GM23338 (cell line): Measurements from ENCODE around the gene KCNJ18.
"Not testable (repeated sequence)": the region's sequence is repeated elsewhere in the genome, so short reads cannot be mapped to it uniquely, and the experiment has no call there.

Experiments used
- CTCF ChIP-seq, 2 experiments: fragments of 200-600 bp in 1 of 2; sonication (generic) in 1 of 2; conservative IDR thresholded peaks; 2 replicates each; pipeline versions ENCODE4 v1.5.1 to v1.6.1; 2016 to 2017; ENCODE audit warnings: antibody characterized with exemption in 2 of 2, low read depth in 2 of 2, mild to moderate bottlenecking in 2 of 2, moderate library complexity in 1 of 2
- EZH2 ChIP-seq: fragments of 200-600 bp; sonication (generic); IDR thresholded peaks from one replicate; pipeline ENCODE4 v1.8.0; 2017; ENCODE audit warnings: antibody characterized with exemption, mild to moderate bottlenecking, low read depth; ENCODE audit not compliant: unreplicated experiment
- EZH2phosphoT487 ChIP-seq: fragments of 200-600 bp; sonication (generic); IDR thresholded peaks from one replicate; pipeline ENCODE4 v1.8.1; 2018; ENCODE audit warnings: antibody characterized with exemption; ENCODE audit not compliant: unreplicated experiment
- JUNB ChIP-seq: IDR thresholded peaks from one replicate; pipeline ENCODE4 v1.6.1; 2016; ENCODE audit warnings: antibody characterized with exemption; ENCODE audit not compliant: unreplicated experiment
- POLR2AphosphoS5 ChIP-seq: IDR thresholded peaks from 2 replicates; pipeline ENCODE4 v1.6.1; 2016; ENCODE audit warnings: antibody characterized with exemption, low read depth
- REST ChIP-seq: IDR thresholded peaks from one replicate; pipeline ENCODE4 v1.6.1; 2018; ENCODE audit warnings: antibody characterized with exemption; ENCODE audit not compliant: unreplicated experiment
- STAT1 ChIP-seq: IDR thresholded peaks from one replicate; pipeline ENCODE4 v1.6.1; 2016; ENCODE audit warnings: antibody characterized with exemption; ENCODE audit not compliant: unreplicated experiment
- ZNF331 ChIP-seq: fragments of 250-450 bp; sonication (Bioruptor Pico); IDR thresholded peaks from 2 replicates; pipeline ENCODE4 v1.5.0; 2020; ENCODE audit warnings: low read depth, mild to moderate bottlenecking, moderate library complexity
- TF ChIP-seq, protein P1 (sequence below): IDR thresholded peaks from 2 replicates; pipeline ENCODE4 v1.6.1; 2016; ENCODE audit warnings: antibody characterized with exemption

DNA sequence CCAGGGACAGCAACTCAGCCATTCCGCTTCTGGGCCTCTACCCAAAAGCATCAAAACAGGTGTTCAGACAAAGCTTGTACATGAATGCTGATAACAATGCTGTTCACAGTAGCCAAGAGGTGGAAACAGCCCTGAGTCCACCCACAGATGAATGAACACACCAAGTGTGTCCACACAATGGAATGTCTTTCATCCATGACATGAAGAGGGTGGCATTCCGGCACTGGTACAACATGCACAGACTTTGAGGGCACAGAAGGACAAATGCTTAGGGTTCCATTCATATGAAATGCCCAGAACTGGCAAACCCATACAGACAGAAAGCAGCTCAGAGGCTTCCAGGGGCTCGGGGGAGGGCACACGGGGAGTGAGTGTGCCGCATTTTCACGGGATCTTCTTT is 49.2 kb downstream of the KCNJ18 start:
- not testable (repeated sequence) for TF ChIP-seq POLR2AphosphoS5; CTCF (conservative IDR thresholded peaks at IDR 0.05; ENCODE audit: low read depth in 2 of 2); REST; EZH2phosphoT487; EZH2; JUNB; ZNF331 (CRISPR knock-in tag); STAT1
- TF ChIP-seq, protein P1, sequence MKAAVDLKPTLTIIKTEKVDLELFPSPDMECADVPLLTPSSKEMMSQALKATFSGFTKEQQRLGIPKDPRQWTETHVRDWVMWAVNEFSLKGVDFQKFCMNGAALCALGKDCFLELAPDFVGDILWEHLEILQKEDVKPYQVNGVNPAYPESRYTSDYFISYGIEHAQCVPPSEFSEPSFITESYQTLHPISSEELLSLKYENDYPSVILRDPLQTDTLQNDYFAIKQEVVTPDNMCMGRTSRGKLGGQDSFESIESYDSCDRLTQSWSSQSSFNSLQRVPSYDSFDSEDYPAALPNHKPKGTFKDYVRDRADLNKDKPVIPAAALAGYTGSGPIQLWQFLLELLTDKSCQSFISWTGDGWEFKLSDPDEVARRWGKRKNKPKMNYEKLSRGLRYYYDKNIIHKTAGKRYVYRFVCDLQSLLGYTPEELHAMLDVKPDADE = not testable (repeated sequence)
